Measurements from ENCODE around the gene STX1A. TPM values are rescaled to one million over a fixed set of nuclear protein-coding genes. Genes with fewer than 3 reads are reported as not detected.
"Not testable (repeated sequence)": the region's sequence is repeated elsewhere in the genome, so short reads cannot be mapped to it uniquely, and the experiment has no call there.

STX1A gene
- total and polyA plus RNA-seq, 7 donors: 1.8 to 24.6 (median 16.1) TPM

DNA sequence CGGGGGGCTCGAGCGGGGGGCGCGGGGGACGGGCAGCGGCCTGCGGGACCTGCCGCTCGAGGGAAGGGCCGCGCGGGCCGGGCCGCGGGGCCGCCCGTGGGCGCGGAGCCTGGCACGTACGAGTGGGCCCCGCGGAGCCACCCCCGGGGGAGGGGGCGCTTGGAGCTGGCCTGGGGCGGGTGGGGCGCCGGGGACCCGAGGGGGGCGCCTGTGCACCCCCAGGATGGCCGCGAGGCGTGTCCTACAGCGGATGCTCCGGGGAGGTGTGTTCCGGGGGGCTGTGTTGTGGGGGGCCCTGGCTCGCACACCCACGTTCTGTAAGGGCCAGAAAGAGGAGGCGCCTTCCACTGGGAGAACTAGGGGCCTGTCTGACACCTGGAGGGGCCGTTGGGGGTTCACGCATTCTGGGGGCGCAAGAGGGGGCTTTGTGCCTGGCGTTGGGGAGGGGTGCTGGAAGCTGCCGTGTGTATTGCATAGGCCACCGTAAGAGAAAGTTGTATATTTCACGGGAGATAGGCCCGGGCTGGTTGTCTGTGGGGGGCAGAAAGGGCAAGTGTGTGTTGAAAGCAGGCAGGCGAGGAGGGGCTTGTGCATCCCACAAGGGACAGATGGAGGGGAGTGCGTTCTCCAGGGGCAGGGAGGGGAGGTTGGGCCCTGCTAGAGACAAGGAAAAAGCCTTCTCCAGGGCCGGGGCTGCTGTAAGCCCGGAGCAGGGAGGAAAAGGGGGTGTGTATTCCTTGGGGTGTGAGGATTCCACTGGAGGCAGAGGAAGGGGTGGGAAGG, 51.2 kb downstream of the STX1A start:
- DNase-seq: no peak
- H3K9me3 ChIP-seq: no peaks in the 10 kb centered on the region
- peak overlapping the region in 3 of 4 donors; percentile 25 to 66 (median 41) for H3K27ac ChIP-seq
- intact Hi-C loops (cut with DNase I): loop anchor here (5.0 kb wide), 1 partner anchor 49 kb away; the partner anchor contains the start of gene STX1A
- peak overlapping the region; percentile 49 to 80 (median 76) for H3K4me3 ChIP-seq
- TF ChIP-seq EP300 (IDR thresholded peaks at IDR 0.05): no peak
- TF ChIP-seq POLR2A (IDR thresholded peaks at IDR 0.05): no peak
- TF ChIP-seq CTCF (IDR thresholded peaks at IDR 0.05): no peak
- no peak for TF ChIP-seq POLR2AphosphoS5 (IDR thresholded peaks at IDR 0.05)
- 2 to 4% methylated on average over 52 of the region's 52 CpGs for WGBS, 2 donors
- peaks cover 0 to 21% (median 20%) of the 10 kb centered on the region in 4 donors for H3K4me1 ChIP-seq
- H3K27me3 ChIP-seq: no peaks in the 10 kb centered on the region
- no peaks in the 10 kb centered on the region for H3K36me3 ChIP-seq

- Histone ChIP-seq H3K4me1 (peaks cover 0 to 21% (median 20%) of the 10 kb centered on the region in 4 donors), H3K4me3 (peak within 1 kb of the TSS; percentile 49 to 80 (median 76)), H3K27me3 (no peaks in the 10 kb centered on the region), H3K36me3 (no peaks in the 10 kb centered on the region), H3K27ac (peak within 1 kb of the TSS in 3 of 4 donors; percentile 25 to 66 (median 41)), H3K9me3 (no peaks in the 10 kb centered on the region)
- 1 to 3% methylated on average over 79 of the region's 79 CpGs for WGBS, 2 donors
- TF ChIP-seq EP300 (IDR thresholded peaks at IDR 0.05) (no peak), POLR2A (IDR thresholded peaks at IDR 0.05) (no peak), CTCF (IDR thresholded peaks at IDR 0.05) (peak in 1 of 4 experiments; percentile 80), POLR2AphosphoS5 (IDR thresholded peaks at IDR 0.05) (no peak)
- intact Hi-C loops (cut with DNase I): loop anchor here (1.0 to 5.0 kb wide), 2 partner anchors 50 to 60 kb away; partner anchors contain the start of gene STX1A
- DNase-seq: peak; percentile 94
Observed at GRCh38 chr7:73667344-73668102, 51.9 kb downstream of the STX1A start, which contains the start of gene VPS37D. TSS of gene VPS37D (plus strand) at chr7:73667831. CDS start at chr7:73667959, 128 bp downstream.

DNA sequence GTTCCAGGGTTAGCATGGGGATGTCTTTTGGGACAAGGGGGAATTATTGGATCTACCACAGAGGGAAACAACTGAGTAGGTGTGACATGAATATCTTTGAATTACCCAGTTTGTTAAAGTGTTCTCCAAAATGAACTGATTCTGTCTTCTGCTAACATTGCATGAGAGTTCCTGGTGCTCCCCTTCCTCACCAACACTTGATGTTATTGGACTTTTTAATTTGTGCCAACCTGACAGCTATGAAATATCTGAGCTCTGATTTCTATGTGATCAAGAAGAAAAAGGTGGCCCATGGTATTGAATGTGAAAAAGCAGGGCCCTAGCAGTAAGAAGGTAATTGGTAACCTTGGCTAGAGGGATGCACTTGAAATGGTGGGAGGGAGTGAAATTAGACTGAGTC, 56.4 kb downstream of the STX1A start:
- no peaks in the 10 kb centered on the region for H3K27me3 ChIP-seq
- H3K36me3 ChIP-seq: no peaks in the 10 kb centered on the region
- H3K4me1 ChIP-seq: peaks cover 0 to 6% (median 5%) of the 10 kb centered on the region in 4 donors
- no peak overlapping the region for H3K4me3 ChIP-seq
- no peaks in the 10 kb centered on the region for H3K9me3 ChIP-seq
- TF ChIP-seq POLR2A (IDR thresholded peaks at IDR 0.05): no peak
- TF ChIP-seq CTCF (IDR thresholded peaks at IDR 0.05): no peak
- no peak for TF ChIP-seq POLR2AphosphoS5 (IDR thresholded peaks at IDR 0.05)
- TF ChIP-seq EP300 (IDR thresholded peaks at IDR 0.05): no peak
- no peak for DNase-seq
- intact Hi-C loops (cut with DNase I): no loop called here
- H3K27ac ChIP-seq: no peak overlapping the region

- H3K27me3 ChIP-seq; H3K4me1 ChIP-seq; intact Hi-C loops (cut with DNase I); DNase-seq; H3K27ac ChIP-seq; H3K36me3 ChIP-seq; H3K9me3 ChIP-seq; H3K4me3 ChIP-seq: not testable (repeated sequence)
- whole genome bisulfite sequencing, 2 donors: 16 to 58% methylated on average over 4 of the region's 4 CpGs
Observed at GRCh38 chr7:73660594-73660993, 58.9 kb downstream of the STX1A start.

GRCh38 chr7:73659983-73660382, 59.5 kb downstream of the STX1A start:
- TF ChIP-seq POLR2A (IDR thresholded peaks at IDR 0.05) (no peak), CTCF (IDR thresholded peaks at IDR 0.05) (no peak), POLR2AphosphoS5 (IDR thresholded peaks at IDR 0.05) (no peak), EP300 (IDR thresholded peaks at IDR 0.05) (no peak)
- 40 to 68% methylated on average over 8 of the region's 8 CpGs for WGBS, 2 donors
- Histone ChIP-seq H3K36me3 (no peaks in the 10 kb centered on the region), H3K4me3 (no peak overlapping the region), H3K27me3 (no peaks in the 10 kb centered on the region), H3K9me3 (no peaks in the 10 kb centered on the region), H3K4me1 (no peaks in the 10 kb centered on the region), H3K27ac (no peak overlapping the region)
- no peak for DNase-seq
- intact Hi-C loops (cut with DNase I): no loop called here

DNA sequence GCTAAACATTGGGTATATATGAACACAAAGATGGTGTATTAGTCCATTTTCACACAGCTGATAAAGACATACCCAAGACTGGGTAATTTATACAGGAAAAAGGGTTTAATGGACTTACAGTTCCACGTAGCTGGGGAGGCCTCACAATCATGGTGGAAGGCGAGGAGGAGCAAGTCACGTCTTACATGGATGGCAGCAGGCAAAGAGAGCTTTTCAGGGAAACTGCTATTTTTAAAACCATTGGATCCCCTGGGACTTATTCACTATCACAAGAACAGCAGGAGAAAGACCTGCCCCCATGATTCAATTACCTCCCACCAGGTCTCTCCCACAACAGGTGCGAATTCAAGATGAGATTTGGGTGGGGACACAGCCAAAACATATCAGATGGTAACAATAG, 64.2 kb downstream of the STX1A start:
- H3K9me3 ChIP-seq; intact Hi-C loops (cut with DNase I); H3K36me3 ChIP-seq; H3K27ac ChIP-seq; DNase-seq; H3K4me1 ChIP-seq; H3K27me3 ChIP-seq; H3K4me3 ChIP-seq: not testable (repeated sequence)
- WGBS, 2 donors: 87 to 91% methylated on average over 4 of the region's 4 CpGs

All from sigmoid colon (tissue), 7 donors.